ENCODE results near the gene ITCH.

The ITCH gene

DNA sequence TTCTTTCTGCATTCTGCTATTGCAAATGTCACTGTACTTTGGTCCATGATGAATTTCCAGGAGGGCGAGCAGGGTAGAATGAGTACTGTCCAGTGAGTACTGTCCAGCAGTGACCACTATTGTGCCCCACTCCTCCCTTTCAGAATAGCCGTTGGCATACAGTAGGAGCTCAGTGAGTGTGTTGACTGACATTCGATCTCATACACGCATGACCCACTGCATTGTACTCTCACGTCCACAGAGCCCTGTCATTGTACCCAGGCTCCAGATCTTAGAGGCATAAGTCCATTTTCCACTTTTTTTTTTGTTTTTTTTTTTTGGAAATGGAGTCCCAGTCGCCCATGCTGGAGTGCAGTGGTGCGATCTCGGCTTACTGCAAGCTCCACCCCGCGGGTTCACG lies 161.4 kb downstream of the ITCH start:
- H2AFZ ChIP-seq (ENCODE audit: low read depth, low read length): no peak overlapping the region
- no peak for DNase-seq
- H3K4me3 ChIP-seq (ENCODE audit: low read depth in 1 of 2, low read length in 2 of 2): no peak overlapping the region
- H3K79me2 ChIP-seq (ENCODE audit: insufficient read depth, low read length): peaks cover 82% of the 10 kb centered on the region
- no peak overlapping the region for H3K27ac ChIP-seq (ENCODE audit: low read length)
- H3K4me1 ChIP-seq (ENCODE audit: insufficient read depth, low read length): no peaks in the 10 kb centered on the region
- no peak for ATAC-seq (ENCODE audit: insufficient read depth, low read depth)
- peaks cover 65% of the 10 kb centered on the region for H3K36me3 ChIP-seq (ENCODE audit: insufficient read depth, low read length)
- no peaks in the 10 kb centered on the region for H3K27me3 ChIP-seq (ENCODE audit: insufficient read depth, low read length, poor library complexity)
- TF ChIP-seq EZH2 (IDR thresholded peaks at IDR 0.05; ENCODE audit: borderline replicate concordance, low read depth, low read length, severe bottlenecking): no peak
- H3K9me3 ChIP-seq (ENCODE audit: insufficient read depth, low read length, severe bottlenecking): no peaks in the 10 kb centered on the region
- no peak overlapping the region for H3K4me2 ChIP-seq (ENCODE audit: insufficient read depth, low read length)
- H4K20me1 ChIP-seq (ENCODE audit: insufficient read depth, low read length): peaks cover 49% of the 10 kb centered on the region
- no peak overlapping the region for H3K9ac ChIP-seq (ENCODE audit: low read depth, low read length)

DNA sequence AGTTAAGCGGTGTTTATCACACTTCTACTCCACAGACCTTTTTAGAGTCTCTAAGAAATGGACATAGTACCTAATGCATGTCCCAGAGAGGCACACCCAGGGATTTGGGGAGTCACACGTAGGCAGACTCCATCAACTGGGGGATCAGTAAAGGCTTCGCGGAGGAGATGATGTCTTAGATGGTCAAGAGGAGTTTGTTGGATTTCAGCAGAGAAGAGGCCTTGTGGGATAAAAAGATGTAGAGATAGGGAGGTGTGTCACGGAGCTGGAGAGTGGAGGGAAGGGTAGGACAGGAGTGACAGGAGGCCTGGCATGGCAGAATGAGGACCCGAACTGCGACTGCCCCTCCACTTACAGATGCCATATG lies 162.3 kb downstream of the ITCH start:
- no peak for TF ChIP-seq EZH2 (IDR thresholded peaks at IDR 0.05; ENCODE audit: borderline replicate concordance, low read depth, low read length, severe bottlenecking)
- TF ChIP-seq, protein P1, sequence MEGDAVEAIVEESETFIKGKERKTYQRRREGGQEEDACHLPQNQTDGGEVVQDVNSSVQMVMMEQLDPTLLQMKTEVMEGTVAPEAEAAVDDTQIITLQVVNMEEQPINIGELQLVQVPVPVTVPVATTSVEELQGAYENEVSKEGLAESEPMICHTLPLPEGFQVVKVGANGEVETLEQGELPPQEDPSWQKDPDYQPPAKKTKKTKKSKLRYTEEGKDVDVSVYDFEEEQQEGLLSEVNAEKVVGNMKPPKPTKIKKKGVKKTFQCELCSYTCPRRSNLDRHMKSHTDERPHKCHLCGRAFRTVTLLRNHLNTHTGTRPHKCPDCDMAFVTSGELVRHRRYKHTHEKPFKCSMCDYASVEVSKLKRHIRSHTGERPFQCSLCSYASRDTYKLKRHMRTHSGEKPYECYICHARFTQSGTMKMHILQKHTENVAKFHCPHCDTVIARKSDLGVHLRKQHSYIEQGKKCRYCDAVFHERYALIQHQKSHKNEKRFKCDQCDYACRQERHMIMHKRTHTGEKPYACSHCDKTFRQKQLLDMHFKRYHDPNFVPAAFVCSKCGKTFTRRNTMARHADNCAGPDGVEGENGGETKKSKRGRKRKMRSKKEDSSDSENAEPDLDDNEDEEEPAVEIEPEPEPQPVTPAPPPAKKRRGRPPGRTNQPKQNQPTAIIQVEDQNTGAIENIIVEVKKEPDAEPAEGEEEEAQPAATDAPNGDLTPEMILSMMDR (IDR thresholded peaks at IDR 0.05; ENCODE audit: borderline replicate concordance, extremely low read depth, low read length, poor library complexity, severe bottlenecking): no peak
- no peaks in the 10 kb centered on the region for H3K27me3 ChIP-seq (ENCODE audit: insufficient read depth, low read length, poor library complexity)
- no peak for ATAC-seq (ENCODE audit: insufficient read depth, low read depth)
- H3K4me2 ChIP-seq (ENCODE audit: insufficient read depth, low read length): no peak overlapping the region
- H3K4me1 ChIP-seq (ENCODE audit: insufficient read depth, low read length): no peaks in the 10 kb centered on the region
- peaks cover 70% of the 10 kb centered on the region for H3K36me3 ChIP-seq (ENCODE audit: insufficient read depth, low read length)
- no peak overlapping the region for H3K9ac ChIP-seq (ENCODE audit: low read depth, low read length)
- no peak overlapping the region for H3K4me3 ChIP-seq (ENCODE audit: low read depth in 1 of 2, low read length in 2 of 2)
- H3K9me3 ChIP-seq (ENCODE audit: insufficient read depth, low read length, severe bottlenecking): no peaks in the 10 kb centered on the region
- H3K79me2 ChIP-seq (ENCODE audit: insufficient read depth, low read length): peaks cover 73% of the 10 kb centered on the region
- DNase-seq: no peak
- H4K20me1 ChIP-seq (ENCODE audit: insufficient read depth, low read length): peaks cover 49% of the 10 kb centered on the region
- no peak overlapping the region for H3K27ac ChIP-seq (ENCODE audit: low read length)
- H2AFZ ChIP-seq (ENCODE audit: low read depth, low read length): no peak overlapping the region

DNA sequence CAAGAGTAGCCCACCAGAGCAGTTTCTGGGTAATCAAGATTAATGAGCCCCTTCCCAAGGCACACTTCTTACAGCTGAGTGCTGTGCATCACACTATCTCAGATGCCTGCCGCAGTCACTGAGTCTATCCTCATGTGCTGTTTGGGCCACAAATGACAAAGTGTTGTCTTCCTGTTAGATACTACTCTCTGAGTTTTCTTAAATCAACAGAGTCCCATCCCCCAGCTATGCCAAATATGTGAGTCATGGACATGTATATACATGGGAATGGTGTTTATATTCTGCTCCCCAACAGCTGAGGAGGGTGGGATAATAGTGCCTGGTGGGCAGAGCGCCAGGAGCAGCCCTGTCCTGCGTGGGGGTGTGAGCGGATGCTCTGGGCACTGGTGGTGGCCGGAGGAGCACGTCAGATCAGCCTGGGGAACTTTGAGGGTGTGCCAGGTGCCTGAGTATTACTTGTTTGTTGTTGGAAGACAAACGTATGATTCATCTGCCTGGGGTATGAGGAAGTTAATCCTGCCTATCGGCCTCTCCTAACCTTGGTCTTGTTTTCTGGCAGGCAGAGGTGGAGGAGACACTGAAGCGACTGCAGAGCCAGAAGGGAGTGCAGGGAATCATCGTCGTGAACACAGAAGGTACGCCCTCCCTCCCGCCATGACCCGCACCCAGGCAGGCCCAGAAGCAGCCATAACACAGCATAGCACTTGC lies 162.8 kb downstream of the ITCH start:
- no peaks in the 10 kb centered on the region for H3K27me3 ChIP-seq (ENCODE audit: insufficient read depth, low read length, poor library complexity)
- no peak overlapping the region for H3K9ac ChIP-seq (ENCODE audit: low read depth, low read length)
- TF ChIP-seq, protein P1 (IDR thresholded peaks at IDR 0.05; ENCODE audit: borderline replicate concordance, extremely low read depth, low read length, poor library complexity, severe bottlenecking): no peak
- TF ChIP-seq EZH2 (IDR thresholded peaks at IDR 0.05; ENCODE audit: borderline replicate concordance, low read depth, low read length, severe bottlenecking): no peak
- H2AFZ ChIP-seq (ENCODE audit: low read depth, low read length): no peak overlapping the region
- peaks cover 49% of the 10 kb centered on the region for H4K20me1 ChIP-seq (ENCODE audit: insufficient read depth, low read length)
- no peak overlapping the region for H3K4me2 ChIP-seq (ENCODE audit: insufficient read depth, low read length)
- peaks cover 76% of the 10 kb centered on the region for H3K36me3 ChIP-seq (ENCODE audit: insufficient read depth, low read length)
- no peak for DNase-seq
- H3K27ac ChIP-seq (ENCODE audit: low read length): no peak overlapping the region
- H3K79me2 ChIP-seq (ENCODE audit: insufficient read depth, low read length): peaks cover 70% of the 10 kb centered on the region
- no peak for ATAC-seq (ENCODE audit: insufficient read depth, low read depth)
- H3K4me1 ChIP-seq (ENCODE audit: insufficient read depth, low read length): no peaks in the 10 kb centered on the region
- no peaks in the 10 kb centered on the region for H3K9me3 ChIP-seq (ENCODE audit: insufficient read depth, low read length, severe bottlenecking)
- no peak overlapping the region for H3K4me3 ChIP-seq (ENCODE audit: low read depth in 1 of 2, low read length in 2 of 2)

DNA sequence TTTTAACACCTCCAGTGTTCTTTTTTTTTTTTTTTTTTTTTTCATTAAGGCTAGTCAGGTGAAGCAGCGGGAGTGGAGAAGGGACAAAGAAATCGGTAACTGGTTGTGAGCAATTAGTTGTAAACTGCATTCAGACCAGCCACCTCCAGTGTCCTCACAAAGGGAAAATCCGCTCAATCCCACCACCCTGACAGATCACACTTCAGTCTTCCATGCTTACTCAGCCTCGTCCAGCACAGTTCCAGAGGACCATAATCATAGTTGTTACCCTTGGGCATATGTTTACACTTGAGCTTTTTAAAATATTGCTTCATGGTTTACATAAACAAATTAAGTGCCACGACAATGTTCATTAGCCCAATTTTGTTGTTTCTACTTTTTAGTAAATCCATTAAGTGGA lies 163.4 kb downstream of the ITCH start:
- Histone ChIP-seq H2AFZ (ENCODE audit: low read depth, low read length) (no peak overlapping the region), H3K27me3 (ENCODE audit: insufficient read depth, low read length, poor library complexity) (no peaks in the 10 kb centered on the region), H4K20me1 (ENCODE audit: insufficient read depth, low read length) (peaks cover 48% of the 10 kb centered on the region), H3K4me2 (ENCODE audit: insufficient read depth, low read length) (no peak overlapping the region), H3K36me3 (ENCODE audit: insufficient read depth, low read length) (peaks cover 82% of the 10 kb centered on the region), H3K9me3 (ENCODE audit: insufficient read depth, low read length, severe bottlenecking) (no peaks in the 10 kb centered on the region), H3K9ac (ENCODE audit: low read depth, low read length) (no peak overlapping the region), H3K27ac (ENCODE audit: low read length) (no peak overlapping the region), H3K4me3 (ENCODE audit: low read depth in 1 of 2, low read length in 2 of 2) (no peak overlapping the region), H3K79me2 (ENCODE audit: insufficient read depth, low read length) (peaks cover 68% of the 10 kb centered on the region), H3K4me1 (ENCODE audit: insufficient read depth, low read length) (no peaks in the 10 kb centered on the region)
- TF ChIP-seq, protein P1 (IDR thresholded peaks at IDR 0.05; ENCODE audit: borderline replicate concordance, extremely low read depth, low read length, poor library complexity, severe bottlenecking): no peak
- no peak for TF ChIP-seq EZH2 (IDR thresholded peaks at IDR 0.05; ENCODE audit: borderline replicate concordance, low read depth, low read length, severe bottlenecking)
- ATAC-seq (ENCODE audit: insufficient read depth, low read depth): no peak
- no peak for DNase-seq
